Activated naive CD4-positive, alpha-beta T cell treated with anti-CD3 and anti-CD28 coated beads, Interleukin-2, amount 50 U/mL, for 24 hours (primary cell): ENCODE data around the gene RCN2.
"Not testable (repeated sequence)": the region's sequence is repeated elsewhere in the genome, so short reads cannot be mapped to it uniquely, and the experiment has no call there.

Source experiments
- H3K27ac Mint-ChIP-seq: one replicate; pipeline ENCODE4 v1.8.0; 2021; ENCODE audit warnings: mild to moderate bottlenecking, mixed read lengths
- H3K27me3 Mint-ChIP-seq: one replicate; pipeline ENCODE4 v1.8.0; 2021; ENCODE audit warnings: mixed read lengths
- H3K36me3 Mint-ChIP-seq: one replicate; pipeline ENCODE4 v1.8.0; 2021; ENCODE audit warnings: mixed read lengths
- H3K4me1 Mint-ChIP-seq: one replicate; pipeline ENCODE4 v1.8.0; 2021; ENCODE audit warnings: mixed read lengths
- H3K4me3 Mint-ChIP-seq: one replicate; pipeline ENCODE4 v1.8.0; 2021; ENCODE audit warnings: mild to moderate bottlenecking, mixed read lengths
- H3K9me3 Mint-ChIP-seq: one replicate; pipeline ENCODE4 v1.8.0; 2021; ENCODE audit warnings: mixed read lengths

RCN2 gene

GRCh38 chr15:76954744-76955143 is 23.2 kb downstream of the RCN2 start:
- H3K27ac Mint-ChIP-seq: no peak overlapping the region
- H3K9me3 Mint-ChIP-seq: no peaks in the 10 kb centered on the region
- peaks cover 7% of the 10 kb centered on the region for H3K4me1 Mint-ChIP-seq
- H3K36me3 Mint-ChIP-seq: no peaks in the 10 kb centered on the region
- H3K4me3 Mint-ChIP-seq: no peak overlapping the region
- no peaks in the 10 kb centered on the region for H3K27me3 Mint-ChIP-seq

- Mint-ChIP-seq H3K27ac (no peak overlapping the region), H3K36me3 (no peaks in the 10 kb centered on the region), H3K9me3 (no peaks in the 10 kb centered on the region), H3K4me1 (no peaks in the 10 kb centered on the region), H3K27me3 (peaks cover 5% of the 10 kb centered on the region), H3K4me3 (no peak overlapping the region)
Observed at GRCh38 chr15:76961268-76962011, 29.9 kb downstream of the RCN2 start.

- H3K27me3 Mint-ChIP-seq: peaks cover 5% of the 10 kb centered on the region
Observed at GRCh38 chr15:76962337-76963013, 30.9 kb downstream of the RCN2 start.

GRCh38 chr15:76963596-76963995 is 32.0 kb downstream of the RCN2 start:
- no peaks in the 10 kb centered on the region for H3K36me3 Mint-ChIP-seq
- no peaks in the 10 kb centered on the region for H3K4me1 Mint-ChIP-seq
- H3K27me3 Mint-ChIP-seq: peaks cover 5% of the 10 kb centered on the region
- no peak overlapping the region for H3K27ac Mint-ChIP-seq
- H3K9me3 Mint-ChIP-seq: no peaks in the 10 kb centered on the region
- H3K4me3 Mint-ChIP-seq: no peak overlapping the region

More at GRCh38 chr15:76962337-76963013, 30.9 kb downstream of the RCN2 start:
- Mint-ChIP-seq H3K4me3 (no peak overlapping the region), H3K27ac (no peak overlapping the region), H3K4me1 (no peaks in the 10 kb centered on the region), H3K36me3 (no peaks in the 10 kb centered on the region), H3K9me3 (no peaks in the 10 kb centered on the region)

- no peaks in the 10 kb centered on the region for H3K36me3 Mint-ChIP-seq
- no peaks in the 10 kb centered on the region for H3K9me3 Mint-ChIP-seq
- no peaks in the 10 kb centered on the region for H3K4me1 Mint-ChIP-seq
- no peak overlapping the region for H3K4me3 Mint-ChIP-seq
- H3K27me3 Mint-ChIP-seq: peaks cover 5% of the 10 kb centered on the region
- H3K27ac Mint-ChIP-seq: no peak overlapping the region
Observed at GRCh38 chr15:76964157-76964556, 32.6 kb downstream of the RCN2 start.

- H3K27me3 Mint-ChIP-seq, H3K4me3 Mint-ChIP-seq, H3K9me3 Mint-ChIP-seq, H3K36me3 Mint-ChIP-seq, H3K4me1 Mint-ChIP-seq, H3K27ac Mint-ChIP-seq: not testable (repeated sequence)
Observed at GRCh38 chr15:76966051-76966450, 34.5 kb downstream of the RCN2 start.

GRCh38 chr15:76967067-76967466 is 35.5 kb downstream of the RCN2 start:
- H3K4me1 Mint-ChIP-seq: no peaks in the 10 kb centered on the region
- peaks cover 5% of the 10 kb centered on the region for H3K27me3 Mint-ChIP-seq
- H3K27ac Mint-ChIP-seq: no peak overlapping the region
- no peaks in the 10 kb centered on the region for H3K36me3 Mint-ChIP-seq
- no peaks in the 10 kb centered on the region for H3K9me3 Mint-ChIP-seq
- H3K4me3 Mint-ChIP-seq: no peak overlapping the region

GRCh38 chr15:76968306-76968705 is 36.8 kb downstream of the RCN2 start:
- Mint-ChIP-seq H3K9me3 (no peaks in the 10 kb centered on the region), H3K27me3 (peaks cover 3% of the 10 kb centered on the region), H3K4me3 (no peak overlapping the region), H3K4me1 (no peaks in the 10 kb centered on the region), H3K27ac (no peak overlapping the region), H3K36me3 (no peaks in the 10 kb centered on the region)

- H3K27ac Mint-ChIP-seq: no peak overlapping the region
- H3K9me3 Mint-ChIP-seq: no peaks in the 10 kb centered on the region
- no peaks in the 10 kb centered on the region for H3K27me3 Mint-ChIP-seq
- H3K36me3 Mint-ChIP-seq: no peaks in the 10 kb centered on the region
- no peak overlapping the region for H3K4me3 Mint-ChIP-seq
- H3K4me1 Mint-ChIP-seq: peaks cover 13% of the 10 kb centered on the region
Observed at GRCh38 chr15:76972389-76973361, 41.1 kb downstream of the RCN2 start.

GRCh38 chr15:76973362-76973743 is 41.8 kb downstream of the RCN2 start:
- H3K4me1 Mint-ChIP-seq: peaks cover 16% of the 10 kb centered on the region
- no peak overlapping the region for H3K4me3 Mint-ChIP-seq
- H3K36me3 Mint-ChIP-seq: no peaks in the 10 kb centered on the region
- no peak overlapping the region for H3K27ac Mint-ChIP-seq
- no peaks in the 10 kb centered on the region for H3K9me3 Mint-ChIP-seq
- H3K27me3 Mint-ChIP-seq: no peaks in the 10 kb centered on the region

GRCh38 chr15:76973906-76974305 is 42.4 kb downstream of the RCN2 start:
- Mint-ChIP-seq H3K27me3 (no peaks in the 10 kb centered on the region), H3K27ac (peak overlapping the region; percentile 52), H3K4me1 (peaks cover 16% of the 10 kb centered on the region), H3K4me3 (no peak overlapping the region), H3K36me3 (no peaks in the 10 kb centered on the region), H3K9me3 (no peaks in the 10 kb centered on the region)

- Mint-ChIP-seq H3K4me3 (no peak overlapping the region), H3K27ac (no peak overlapping the region)
Observed at GRCh38 chr15:76974456-76975036, 43.0 kb downstream of the RCN2 start.

GRCh38 chr15:76976141-76976540 is 44.6 kb downstream of the RCN2 start:
- Mint-ChIP-seq H3K27ac (no peak overlapping the region), H3K4me3 (no peak overlapping the region)

More at GRCh38 chr15:76974456-76975036, 43.0 kb downstream of the RCN2 start:
- peaks cover 16% of the 10 kb centered on the region for H3K4me1 Mint-ChIP-seq
- H3K9me3 Mint-ChIP-seq: no peaks in the 10 kb centered on the region
- H3K36me3 Mint-ChIP-seq: no peaks in the 10 kb centered on the region
- no peaks in the 10 kb centered on the region for H3K27me3 Mint-ChIP-seq

GRCh38 chr15:76976572-76977270 is 45.2 kb downstream of the RCN2 start:
- H3K27ac Mint-ChIP-seq: no peak overlapping the region
- H3K4me1 Mint-ChIP-seq: peaks cover 16% of the 10 kb centered on the region
- H3K36me3 Mint-ChIP-seq: no peaks in the 10 kb centered on the region
- no peaks in the 10 kb centered on the region for H3K9me3 Mint-ChIP-seq
- no peak overlapping the region for H3K4me3 Mint-ChIP-seq
- no peaks in the 10 kb centered on the region for H3K27me3 Mint-ChIP-seq

More at GRCh38 chr15:76976141-76976540, 44.6 kb downstream of the RCN2 start:
- no peaks in the 10 kb centered on the region for H3K9me3 Mint-ChIP-seq
- peaks cover 16% of the 10 kb centered on the region for H3K4me1 Mint-ChIP-seq
- no peaks in the 10 kb centered on the region for H3K36me3 Mint-ChIP-seq
- H3K27me3 Mint-ChIP-seq: no peaks in the 10 kb centered on the region
